Caco-2 (cell line): Measurements from ENCODE around the gene MAPK8IP2. TPM values are rescaled to one million over a fixed set of nuclear protein-coding genes. Genes with fewer than 3 reads are reported as not detected.

ENCODE experiments used
- BruUV-seq: library from RNA; stranded (reverse); fragments of 400-500 nt; replicated peaks from 2 replicates; lab custom pipeline; 2021; lab: Mats Ljungman, UMichigan
- CTCF ChIA-PET: fragments of 300-600 bp; sonication (Branson Sonifier 250); formaldehyde crosslinking; loops from one replicate; lab custom pipeline; 2022; ENCODE audit warnings: antibody characterized with exemption; lab: Charles Lee
- POLR2A ChIA-PET: fragments of 300-600 bp; sonication (Branson Sonifier 250); formaldehyde crosslinking; loops from one replicate; lab custom pipeline; 2022; ENCODE audit warnings: antibody characterized with exemption; lab: Charles Lee
- DNase-seq, 2 experiments: peaks; one replicate each; pipeline versions ENCODE4 v3.0.0 to v3.0.0-alpha.2; 2020 to 2022
- H3K27me3 ChIP-seq: replicated peaks from 2 replicates; pipeline ENCODE4 v1.6.0; 2011; ENCODE audit warnings: low read length; ENCODE audit not compliant: control insufficient read depth, insufficient read depth
- H3K36me3 ChIP-seq: 2 replicates; pipeline ENCODE4 v1.5.1; 2011; ENCODE audit warnings: low read length; ENCODE audit not compliant: control insufficient read depth, insufficient read depth
- H3K4me1 ChIP-seq: fragments of 250-450 bp; sonication (Bioruptor Pico); 2 replicates; pipeline ENCODE4 v1.5.1; 2020; ENCODE audit warnings: mild to moderate bottlenecking
- H3K4me3 ChIP-seq: 2 replicates; pipeline ENCODE4 v1.5.1; 2011; ENCODE audit warnings: low read depth, mild to moderate bottlenecking, control low read depth, low read length
- H3K9me3 ChIP-seq: fragments of 250-450 bp; sonication (Bioruptor Pico); 2 replicates; pipeline ENCODE4 v1.5.1; 2020; ENCODE audit warnings: mild to moderate bottlenecking, moderate library complexity
- H3K27ac Mint-ChIP-seq: one replicate; pipeline ENCODE4 v1.8.0; 2022; ENCODE audit warnings: mixed read lengths; ENCODE audit not compliant: unreplicated experiment
- H3K27me3 Mint-ChIP-seq: one replicate; pipeline ENCODE4 v1.8.0; 2022; ENCODE audit warnings: mixed read lengths; ENCODE audit not compliant: insufficient read depth, unreplicated experiment
- H3K36me3 Mint-ChIP-seq: one replicate; pipeline ENCODE4 v1.8.0; 2022; ENCODE audit warnings: mild to moderate bottlenecking, mixed read lengths; ENCODE audit not compliant: insufficient read depth, unreplicated experiment
- H3K4me1 Mint-ChIP-seq: one replicate; pipeline ENCODE4 v1.8.0; 2022; ENCODE audit warnings: low read depth, mixed read lengths; ENCODE audit not compliant: unreplicated experiment
- H3K4me3 Mint-ChIP-seq: one replicate; pipeline ENCODE4 v1.8.0; 2022; ENCODE audit warnings: mild to moderate bottlenecking, moderate library complexity, mixed read lengths; ENCODE audit not compliant: unreplicated experiment
- H3K9me3 Mint-ChIP-seq: one replicate; pipeline ENCODE4 v1.8.0; 2022; ENCODE audit warnings: mixed read lengths; ENCODE audit not compliant: unreplicated experiment
- intact Hi-C: fragments of 100-400 bp; cut with micrococcal nuclease; formaldehyde crosslinking; loops from one replicate; pipeline ENCODE4 v1.10.0; 2022; ENCODE audit not compliant: unreplicated experiment
- total RNA-seq: library from RNA; stranded (reverse); gene quantifications from 2 replicates; pipeline ENCODE4 v1.2.3, GENCODE V29; 2022
- TF ChIP-seq, protein P1 (sequence below), 2 experiments: fragments of 200-600 bp in 1 of 2; IDR thresholded peaks; 1 replicate in 1 of 2; 2 replicates in 1 of 2; pipeline versions ENCODE4 v1.5.1 to v1.8.0; 2011 to 2022; ENCODE audit warnings: antibody characterized with exemption in 1 of 2, control low read depth in 1 of 2, inconsistent platforms in 1 of 2, low read depth in 1 of 2, low read length in 1 of 2, mild to moderate bottlenecking in 1 of 2, moderate library complexity in 1 of 2; ENCODE audit not compliant: insufficient read depth in 1 of 2, severe bottlenecking in 1 of 2, unreplicated experiment in 1 of 2

MAPK8IP2 gene
- total RNA-seq, 1 experiment from 2014 or later: 3.9 TPM

DNA sequence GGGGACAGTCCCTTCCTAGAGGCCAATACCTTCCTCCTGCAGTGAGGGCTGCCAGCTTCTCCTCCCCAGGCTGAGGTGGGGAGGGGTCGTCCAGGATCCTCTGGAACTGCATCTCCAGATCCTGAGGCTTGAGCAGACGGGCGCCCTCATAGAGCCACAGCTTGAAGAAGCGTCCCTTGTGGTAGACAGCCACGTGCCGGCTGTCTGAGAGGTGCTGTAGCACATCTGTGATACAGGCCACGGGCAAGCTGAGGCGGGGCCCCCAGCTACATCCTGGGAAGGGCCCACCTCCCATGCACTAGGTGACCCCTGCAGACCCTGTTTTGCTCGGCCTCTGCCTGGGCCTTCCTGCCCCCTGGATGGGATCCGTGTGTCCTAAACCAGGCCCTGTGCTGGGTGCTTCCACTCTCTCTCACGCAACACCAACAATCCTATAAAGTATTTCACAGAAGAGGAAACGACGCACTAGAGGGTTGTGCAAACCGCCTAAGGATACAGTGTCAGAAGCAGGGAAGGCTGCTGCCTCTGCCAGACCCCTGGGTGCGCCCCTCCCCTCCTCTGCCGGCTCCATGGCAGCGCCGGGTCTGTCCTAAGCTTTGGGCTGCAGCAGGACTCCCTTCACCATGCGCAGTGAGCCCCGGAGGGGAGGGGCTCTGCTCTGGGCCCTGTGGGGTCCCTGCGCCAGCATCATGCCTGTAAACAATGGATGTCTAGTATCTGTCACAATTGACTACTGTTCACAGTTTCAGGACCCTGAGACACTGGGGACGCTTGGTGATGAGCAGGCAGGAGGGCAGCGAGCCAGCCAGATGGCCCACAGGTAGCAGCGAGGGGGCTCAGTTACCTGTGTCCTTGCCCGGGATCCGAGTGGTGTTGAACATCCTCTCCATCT lies 26.9 kb upstream of the MAPK8IP2 start:
- TF ChIP-seq, protein P1, sequence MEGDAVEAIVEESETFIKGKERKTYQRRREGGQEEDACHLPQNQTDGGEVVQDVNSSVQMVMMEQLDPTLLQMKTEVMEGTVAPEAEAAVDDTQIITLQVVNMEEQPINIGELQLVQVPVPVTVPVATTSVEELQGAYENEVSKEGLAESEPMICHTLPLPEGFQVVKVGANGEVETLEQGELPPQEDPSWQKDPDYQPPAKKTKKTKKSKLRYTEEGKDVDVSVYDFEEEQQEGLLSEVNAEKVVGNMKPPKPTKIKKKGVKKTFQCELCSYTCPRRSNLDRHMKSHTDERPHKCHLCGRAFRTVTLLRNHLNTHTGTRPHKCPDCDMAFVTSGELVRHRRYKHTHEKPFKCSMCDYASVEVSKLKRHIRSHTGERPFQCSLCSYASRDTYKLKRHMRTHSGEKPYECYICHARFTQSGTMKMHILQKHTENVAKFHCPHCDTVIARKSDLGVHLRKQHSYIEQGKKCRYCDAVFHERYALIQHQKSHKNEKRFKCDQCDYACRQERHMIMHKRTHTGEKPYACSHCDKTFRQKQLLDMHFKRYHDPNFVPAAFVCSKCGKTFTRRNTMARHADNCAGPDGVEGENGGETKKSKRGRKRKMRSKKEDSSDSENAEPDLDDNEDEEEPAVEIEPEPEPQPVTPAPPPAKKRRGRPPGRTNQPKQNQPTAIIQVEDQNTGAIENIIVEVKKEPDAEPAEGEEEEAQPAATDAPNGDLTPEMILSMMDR (IDR thresholded peaks at IDR 0.05; ENCODE audit: insufficient read depth in 1 of 2, low read depth in 1 of 2, low read length in 1 of 2, severe bottlenecking in 1 of 2, unreplicated experiment in 1 of 2): no peak
- BruUV-seq: no TSS peak
- Histone ChIP-seq H3K27me3 (no peaks in the 10 kb centered on the region), H3K9me3 (no peaks in the 10 kb centered on the region), H3K4me3 (no peak overlapping the region), H3K4me1 (peaks cover 6% of the 10 kb centered on the region; the same call in 1 of the 2 replicates), H3K36me3 (no peaks in the 10 kb centered on the region)
- DNase-seq: no peak
- Mint-ChIP-seq H3K27ac (no peak overlapping the region), H3K27me3 (no peaks in the 10 kb centered on the region), H3K4me3 (no peak overlapping the region), H3K36me3 (no peaks in the 10 kb centered on the region), H3K4me1 (no peaks in the 10 kb centered on the region), H3K9me3 (no peaks in the 10 kb centered on the region)
- ChIA-PET POLR2A (no interaction called here), CTCF (no interaction called here)
- intact Hi-C loops: no loop called here

DNA sequence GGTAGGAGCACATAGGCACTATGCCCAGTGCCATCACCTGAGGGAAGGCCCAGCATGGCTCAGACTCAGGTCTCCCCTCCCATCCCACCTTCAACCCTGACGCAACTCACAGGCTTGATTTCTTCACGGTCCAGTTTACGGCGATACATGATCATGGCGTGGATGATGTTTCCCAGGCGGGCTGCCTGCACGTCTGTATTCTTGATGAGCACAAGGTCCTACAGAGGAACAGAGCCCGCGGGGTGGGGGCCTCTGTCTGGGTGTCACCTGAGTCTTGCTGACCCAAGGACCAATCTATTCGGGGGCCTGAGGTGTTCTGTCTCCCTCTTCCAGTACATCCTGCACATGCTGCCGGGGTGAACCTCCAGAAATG lies 26.2 kb upstream of the MAPK8IP2 start:
- TF ChIP-seq, protein P1 (IDR thresholded peaks at IDR 0.05; ENCODE audit: insufficient read depth in 1 of 2, low read depth in 1 of 2, low read length in 1 of 2, severe bottlenecking in 1 of 2, unreplicated experiment in 1 of 2): no peak
- Histone ChIP-seq H3K9me3 (no peaks in the 10 kb centered on the region), H3K36me3 (peaks cover 1% of the 10 kb centered on the region; the same call in 1 of the 2 replicates), H3K4me1 (0 out of 2 replicates have a peak, but pooled peaks cover under 1% of the 10 kb centered on the region), H3K27me3 (no peaks in the 10 kb centered on the region), H3K4me3 (no peak overlapping the region)
- BruUV-seq: no TSS peak
- DNase-seq: no peak
- no peaks in the 10 kb centered on the region for H3K36me3 Mint-ChIP-seq
- ChIA-PET POLR2A (no interaction called here), CTCF (interaction anchor here (2.5 kb wide), 1 partner anchor 46 kb away, joined by 14 read pairs; no protein-coding TSS in a partner anchor)
- no peaks in the 10 kb centered on the region for H3K4me1 Mint-ChIP-seq
- H3K27me3 Mint-ChIP-seq: no peaks in the 10 kb centered on the region
- intact Hi-C loops: no loop called here
- H3K9me3 Mint-ChIP-seq: no peaks in the 10 kb centered on the region
- H3K27ac Mint-ChIP-seq: no peak overlapping the region
- H3K4me3 Mint-ChIP-seq: no peak overlapping the region

DNA sequence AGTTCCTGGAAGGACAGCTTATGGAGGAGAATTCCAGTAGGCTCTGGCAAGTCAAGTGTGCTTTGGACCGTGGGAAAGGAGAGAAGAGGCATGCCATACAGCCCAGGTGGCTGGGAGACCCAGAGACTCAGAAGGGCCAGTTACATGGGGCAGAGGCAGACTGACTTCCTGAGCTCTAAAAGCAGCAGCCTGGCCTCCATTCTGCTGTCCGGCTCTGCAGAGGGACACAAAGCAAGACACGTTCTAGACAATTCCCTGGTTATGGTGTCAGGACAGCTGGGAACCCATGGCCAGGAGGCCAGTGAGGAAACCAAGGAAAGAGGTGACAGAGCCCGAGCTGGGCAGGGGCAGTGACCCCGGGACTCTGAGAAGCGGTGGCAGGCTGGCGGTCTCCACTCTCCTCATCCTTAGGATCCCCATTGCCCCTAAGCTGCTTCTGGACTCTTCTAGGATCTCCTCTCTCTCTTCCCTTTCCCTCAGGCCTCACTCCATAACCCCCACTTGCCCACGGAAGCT lies 25.1 kb upstream of the MAPK8IP2 start:
- Histone ChIP-seq H3K36me3 (peaks cover 1% of the 10 kb centered on the region; the same call in 1 of the 2 replicates), H3K4me3 (no peak overlapping the region), H3K9me3 (no peaks in the 10 kb centered on the region), H3K4me1 (no peaks in the 10 kb centered on the region), H3K27me3 (no peaks in the 10 kb centered on the region)
- Mint-ChIP-seq H3K4me1 (no peaks in the 10 kb centered on the region), H3K36me3 (no peaks in the 10 kb centered on the region), H3K9me3 (no peaks in the 10 kb centered on the region), H3K27ac (no peak overlapping the region), H3K27me3 (no peaks in the 10 kb centered on the region), H3K4me3 (no peak overlapping the region)
- intact Hi-C loops: no loop called here
- CTCF ChIA-PET: interaction anchor here (0.9 to 2.5 kb wide), 2 partner anchors 45 to 53 kb away, joined by 4 to 14 read pairs; partner anchors contain the start of gene ARSA
- TF ChIP-seq, protein P1 (IDR thresholded peaks at IDR 0.05; ENCODE audit: insufficient read depth in 1 of 2, low read depth in 1 of 2, low read length in 1 of 2, severe bottlenecking in 1 of 2, unreplicated experiment in 1 of 2): no peak
- POLR2A ChIA-PET: interaction anchor here (0.6 kb wide), 1 partner anchor 68 kb away, joined by 3 read pairs; the partner anchor contains the start of gene LMF2
- no TSS peak for BruUV-seq
- no peak for DNase-seq
